IMR-90 (cell line): ENCODE measurements around the gene CDK14. TPM values are rescaled to one million over a fixed set of nuclear protein-coding genes. Genes with fewer than 3 reads are reported as not detected.

Source experiments
- ATAC-seq: fragments of 200-7000 bp; cut with Tn5 transposase; 2 replicates; pipeline ENCODE4 v1.9.1; 2020; ENCODE audit warnings: low read depth, mild to moderate bottlenecking, moderate library complexity
- BruUV-seq: library from RNA; stranded (reverse); fragments of 400-500 nt; replicated peaks from 2 replicates; lab custom pipeline; 2021; lab: Mats Ljungman, UMichigan
- CTCF ChIA-PET: fragments of 300-600 bp; formaldehyde crosslinking; extraction: SDS; loops from one replicate; lab custom pipeline; 2021; ENCODE audit warnings: antibody characterized with exemption; lab: Yijun Ruan, JAX
- POLR2A ChIA-PET: fragments of 300-600 bp; sonication (Branson Sonifier 250); formaldehyde crosslinking; loops from one replicate; lab custom pipeline; 2022; ENCODE audit warnings: antibody characterized with exemption; ENCODE audit not compliant: unreplicated experiment; lab: Charles Lee
- DNase-seq: peaks from one replicate; pipeline ENCODE4 v3.0.0; 2013
- H2AFZ ChIP-seq: replicated peaks from 2 replicates; pipeline ENCODE3; 2013; ENCODE audit warnings: low read length, mild to moderate bottlenecking; ENCODE audit not compliant: poor library complexity
- H2AK5ac ChIP-seq: 2 replicates; pipeline ENCODE4 v1.6.1; 2013; ENCODE audit warnings: low read depth, low read length, inconsistent platforms
- H2AK9ac ChIP-seq: replicated peaks from 2 replicates; pipeline ENCODE3; 2013; ENCODE audit warnings: mild to moderate bottlenecking, low read depth, low read length, moderate library complexity; ENCODE audit not compliant: poor library complexity
- H2BK120ac ChIP-seq: 2 replicates; pipeline ENCODE4 v1.6.1; 2013; ENCODE audit warnings: low read depth, low read length, inconsistent platforms
- H2BK15ac ChIP-seq: 3 replicates; pipeline ENCODE4 v1.6.1; 2013; ENCODE audit warnings: low read depth, low read length, inconsistent platforms
- H2BK20ac ChIP-seq: 2 replicates; pipeline ENCODE4 v1.6.1; 2013; ENCODE audit warnings: low read depth, mild to moderate bottlenecking, inconsistent platforms, low read length, moderate library complexity
- H2BK5ac ChIP-seq: 2 replicates; pipeline ENCODE4 v1.6.1; 2013; ENCODE audit warnings: mild to moderate bottlenecking, low read depth, low read length, inconsistent platforms; ENCODE audit not compliant: poor library complexity, severe bottlenecking
- H3K14ac ChIP-seq: replicated peaks from 2 replicates; pipeline ENCODE4 v1.6.1; 2013; ENCODE audit warnings: low read depth, low read length, inconsistent platforms
- H3K18ac ChIP-seq: 2 replicates; pipeline ENCODE4 v1.6.1; 2013; ENCODE audit warnings: low read depth, low read length, control low read depth
- H3K23ac ChIP-seq: 2 replicates; pipeline ENCODE4 v1.6.1; 2013; ENCODE audit warnings: low read depth, low read length, inconsistent platforms
- H3K27ac ChIP-seq: 2 replicates; pipeline ENCODE4 v1.5.1; 2013; ENCODE audit warnings: mild to moderate bottlenecking, control low read depth, low read length; ENCODE audit not compliant: insufficient read depth
- H3K27me3 ChIP-seq: 2 replicates; pipeline ENCODE4 v1.6.1; 2013; ENCODE audit warnings: low read length; ENCODE audit not compliant: control insufficient read depth, insufficient read depth
- H3K36me3 ChIP-seq: 2 replicates; pipeline ENCODE4 v1.6.1; 2013; ENCODE audit warnings: low read length, mixed read lengths; ENCODE audit not compliant: control insufficient read depth, insufficient read depth
- H3K4ac ChIP-seq: 2 replicates; pipeline ENCODE4 v1.6.1; 2013; ENCODE audit warnings: low read depth, low read length, inconsistent platforms
- H3K4me1 ChIP-seq: 2 replicates; pipeline ENCODE4 v1.6.1; 2013; ENCODE audit warnings: low read length, mixed read lengths; ENCODE audit not compliant: control insufficient read depth, insufficient read depth
- H3K4me2 ChIP-seq: 2 replicates; pipeline ENCODE4 v1.6.1; 2013; ENCODE audit warnings: low read depth, mild to moderate bottlenecking, control low read depth, low read length, moderate library complexity
- H3K4me3 ChIP-seq: 2 replicates; pipeline ENCODE4 v1.5.1; 2013; ENCODE audit warnings: low read depth, mild to moderate bottlenecking, control low read depth, low read length, moderate library complexity; ENCODE audit not compliant: insufficient read depth
- H3K56ac ChIP-seq: 2 replicates; pipeline ENCODE4 v1.6.1; 2013; ENCODE audit warnings: low read length, inconsistent platforms; ENCODE audit not compliant: insufficient read depth; ENCODE audit errors: extremely low read depth
- H3K79me1 ChIP-seq, 2 experiments: 2 replicates each; pipeline ENCODE4 v1.6.1; 2013; ENCODE audit warnings: low read length in 2 of 2, inconsistent platforms in 1 of 2, low read depth in 1 of 2
- H3K9ac ChIP-seq: 2 replicates; pipeline ENCODE4 v1.6.1; 2013; ENCODE audit warnings: low read depth, low read length, control low read depth
- H3K9me1 ChIP-seq: 2 replicates; pipeline ENCODE4 v1.6.1; 2013; ENCODE audit warnings: low read length, inconsistent platforms; ENCODE audit not compliant: insufficient read depth
- H3K9me3 ChIP-seq: 2 replicates; pipeline ENCODE4 v1.6.1; 2013; ENCODE audit warnings: low read length; ENCODE audit not compliant: control insufficient read depth, insufficient read depth
- H4K20me1 ChIP-seq: 2 replicates; pipeline ENCODE4 v1.6.1; 2013; ENCODE audit warnings: low read length, inconsistent platforms; ENCODE audit not compliant: insufficient read depth
- H4K5ac ChIP-seq: 2 replicates; pipeline ENCODE4 v1.6.1; 2013; ENCODE audit warnings: mild to moderate bottlenecking, low read depth, low read length, control low read depth
- H4K8ac ChIP-seq, 2 experiments: 2 replicates each; pipeline ENCODE4 v1.6.1; 2013; ENCODE audit warnings: low read depth in 2 of 2, low read length in 2 of 2, control low read depth in 1 of 2, inconsistent platforms in 1 of 2
- H4K91ac ChIP-seq: 2 replicates; pipeline ENCODE4 v1.6.1; 2013; ENCODE audit warnings: low read depth, low read length, inconsistent platforms; ENCODE audit not compliant: insufficient read depth
- MAFK ChIP-seq: IDR thresholded peaks from 2 replicates; pipeline ENCODE4 v1.6.1; 2012; ENCODE audit warnings: low read depth, low read length, improper control_type of control experiment
- WGBS, 2 experiments: methylation state at CpG; one replicate each; pipeline versions ENCODE4 v1.1.5 to v1.1.7; 2013; ENCODE audit warnings: missing lambda C conversion rate in 2 of 2; ENCODE audit not compliant: insufficient read length in 1 of 2; ENCODE audit errors: extremely low coverage in 2 of 2; 5-methylcytosine and 5-hydroxymethylcytosine counted together
- dilution Hi-C: fragments of 300-500 bp; cut with HindIII; formaldehyde crosslinking; loops from one replicate; pipeline ENCODE4 v1.14.3; 2018; ENCODE audit warnings: low sequenced_read_pairs; ENCODE audit not compliant: unreplicated experiment
- in situ Hi-C: fragments of 300-500 bp; cut with MboI; formaldehyde crosslinking; loops from 3 replicates; pipeline ENCODE4 v1.14.3; 2019; ENCODE audit warnings: low sequenced_read_pairs, inconsistent platforms, mixed read lengths
- intact Hi-C: fragments of 100-400 bp; cut with micrococcal nuclease; formaldehyde crosslinking; loops from 2 replicates; pipeline ENCODE4 v1.10.0; 2022
- polyA plus RNA-seq, 3 experiments: library from polyadenylated mRNA; depleted of rRNA; stranded (reverse); fragments of >200 nt; gene quantifications; 2 replicates each; pipeline ENCODE4 v1.2.3, GENCODE V29; 2012; ENCODE audit warnings: low replicate concordance in 1 of 3
- total RNA-seq: library from RNA; depleted of rRNA; stranded (reverse); fragments of >200 nt; gene quantifications from 2 replicates; pipeline ENCODE4 v1.2.3, GENCODE V29; 2012

The CDK14 gene
- total and polyA plus RNA-seq, 2 of the 4 experiments (the other 2 are of a cell fraction): 10.1 to 29.6 TPM

GRCh38 chr7:90603346-90603745 lies 7.2 kb downstream of the CDK14 start:
- H3K9ac ChIP-seq: no peak overlapping the region
- DNase-seq (no peak), ATAC-seq (no peak)
- H2BK20ac ChIP-seq: no peak overlapping the region
- CTCF ChIA-PET: no interaction called here
- no peaks in the 10 kb centered on the region for H3K27me3 ChIP-seq
- H3K9me1 ChIP-seq: peaks cover 2% of the 10 kb centered on the region
- H2BK5ac ChIP-seq: no peak overlapping the region
- in situ Hi-C loops: no loop called here
- no peak overlapping the region for H4K5ac ChIP-seq
- H3K14ac ChIP-seq: no peak overlapping the region
- H3K9me3 ChIP-seq: no peaks in the 10 kb centered on the region
- H2AK5ac ChIP-seq: no peak overlapping the region
- dilution Hi-C loops: no loop called here
- H4K91ac ChIP-seq: no peak overlapping the region
- H3K23ac ChIP-seq: no peak overlapping the region
- POLR2A ChIA-PET: no interaction called here
- no peak overlapping the region for H2BK15ac ChIP-seq
- H3K27ac ChIP-seq: no peak overlapping the region
- no peak overlapping the region for H3K56ac ChIP-seq
- BruUV-seq: no TSS peak
- no peaks in the 10 kb centered on the region for H3K36me3 ChIP-seq
- no peak overlapping the region for H2AFZ ChIP-seq
- no peak overlapping the region for H3K4me3 ChIP-seq
- H3K4me2 ChIP-seq: no peak overlapping the region
- H4K8ac ChIP-seq: no peak overlapping the region
- peaks cover 23 to 41% of the 10 kb centered on the region in 2 experiments for H3K79me1 ChIP-seq
- no peak overlapping the region for H2AK9ac ChIP-seq
- no peak overlapping the region for H3K4ac ChIP-seq
- no peak overlapping the region for H3K18ac ChIP-seq
- H3K4me1 ChIP-seq: peaks cover 2% of the 10 kb centered on the region
- intact Hi-C loops: no loop called here
- no peak overlapping the region for H2BK120ac ChIP-seq
- no peak for TF ChIP-seq MAFK
- WGBS, 2 experiments: no CpG with 5 or more reads among the region's 1 CpG
- H4K20me1 ChIP-seq: peaks cover 2% of the 10 kb centered on the region; the same call in 1 of the 2 replicates
